Mesenchymal stem cell (in vitro differentiated cells and primary cell): ENCODE measurements around the gene BRME1.
A peak's percentile ranks its signal among the peaks of the same experiment; 100 is the strongest.

Experiments used
- DNase-seq: peaks from one replicate; pipeline ENCODE4 v3.0.0-alpha.2; 2013
- H2AFZ ChIP-seq: one replicate; pipeline ENCODE4 v1.6.1; 2013; ENCODE audit warnings: low read depth, mild to moderate bottlenecking, control low read depth, inconsistent platforms, low read length, moderate library complexity
- H2AK5ac ChIP-seq: 2 replicates; pipeline ENCODE4 v1.6.1; 2013; ENCODE audit warnings: low read length, moderate library complexity, mild to moderate bottlenecking, inconsistent platforms; ENCODE audit not compliant: severe bottlenecking
- H2BK120ac ChIP-seq: one replicate; pipeline ENCODE4 v1.6.1; 2013; ENCODE audit warnings: low read depth, mild to moderate bottlenecking, inconsistent platforms, low read length, moderate library complexity
- H2BK12ac ChIP-seq, 2 experiments: one replicate each; pipeline ENCODE4 v1.6.1; 2013; ENCODE audit warnings: inconsistent platforms in 2 of 2, low read length in 2 of 2, mild to moderate bottlenecking in 2 of 2, moderate library complexity in 2 of 2, control low read depth in 1 of 2
- H2BK15ac ChIP-seq: one replicate; pipeline ENCODE4 v1.6.1; 2013; ENCODE audit warnings: mild to moderate bottlenecking, low read depth, inconsistent platforms; ENCODE audit not compliant: poor library complexity, severe bottlenecking
- H2BK5ac ChIP-seq: 2 replicates; pipeline ENCODE4 v1.6.1; 2013; ENCODE audit warnings: low read depth, mild to moderate bottlenecking, low read length, control low read depth, inconsistent platforms; ENCODE audit not compliant: poor library complexity, severe bottlenecking
- H3K14ac ChIP-seq, 2 experiments: one replicate each; pipeline ENCODE4 v1.6.1; 2013; ENCODE audit warnings: inconsistent platforms in 2 of 2, low read length in 2 of 2, control low read depth in 1 of 2, mild to moderate bottlenecking in 1 of 2, moderate library complexity in 1 of 2
- H3K18ac ChIP-seq, 2 experiments: one replicate each; pipeline ENCODE4 v1.6.1; 2013; ENCODE audit warnings: inconsistent platforms in 2 of 2, low read length in 2 of 2, control low read depth in 1 of 2, low read depth in 1 of 2, mild to moderate bottlenecking in 1 of 2
- H3K23ac ChIP-seq, 2 experiments: one replicate each; pipeline ENCODE4 v1.6.1; 2013; ENCODE audit warnings: inconsistent platforms in 2 of 2, low read length in 2 of 2, mild to moderate bottlenecking in 2 of 2, moderate library complexity in 2 of 2, control low read depth in 1 of 2
- H3K27ac ChIP-seq: 2 replicates; pipeline ENCODE4 v1.5.1; 2013; ENCODE audit warnings: mild to moderate bottlenecking, moderate library complexity, low read length, control low read depth, inconsistent platforms; ENCODE audit not compliant: poor library complexity, severe bottlenecking
- H3K27me3 ChIP-seq, 2 experiments: 2 replicates each; pipeline versions ENCODE4 v1.6.1 to v1.7.0; 2013; ENCODE audit warnings: low read length in 2 of 2, mild to moderate bottlenecking in 2 of 2, moderate library complexity in 2 of 2, control low read depth in 1 of 2, inconsistent platforms in 1 of 2; ENCODE audit not compliant: control insufficient read depth in 1 of 2, insufficient read depth in 1 of 2
- H3K36me3 ChIP-seq, 2 experiments: 2 replicates each; pipeline versions ENCODE4 v1.6.1 to v1.7.0; 2013; ENCODE audit warnings: low read length in 2 of 2, control low read depth in 1 of 2, inconsistent platforms in 1 of 2, low read depth in 1 of 2, mild to moderate bottlenecking in 1 of 2; ENCODE audit not compliant: insufficient read depth in 2 of 2, control insufficient read depth in 1 of 2
- H3K4ac ChIP-seq, 2 experiments: one replicate each; pipeline ENCODE4 v1.6.1; 2013; ENCODE audit warnings: inconsistent platforms in 2 of 2, low read length in 2 of 2, mild to moderate bottlenecking in 2 of 2, moderate library complexity in 2 of 2, control low read depth in 1 of 2, low read depth in 1 of 2
- H3K4me1 ChIP-seq: 2 replicates; pipeline ENCODE4 v1.6.1; 2013; ENCODE audit warnings: low read depth, low read length, control low read depth; ENCODE audit not compliant: control insufficient read depth, insufficient read depth
- H3K4me2 ChIP-seq: 2 replicates; pipeline ENCODE4 v1.6.1; 2013; ENCODE audit warnings: low read length, mild to moderate bottlenecking, inconsistent platforms; ENCODE audit not compliant: poor library complexity, severe bottlenecking
- H3K4me3 ChIP-seq, 2 experiments: 2 replicates each; pipeline versions ENCODE4 v1.5.1 to v1.7.0; 2013; ENCODE audit warnings: low read length in 2 of 2, mild to moderate bottlenecking in 2 of 2, control low read depth in 1 of 2, low read depth in 1 of 2; ENCODE audit not compliant: insufficient read depth in 1 of 2
- H3K79me1 ChIP-seq: replicated peaks from 2 replicates; pipeline ENCODE4 v1.6.1; 2013; ENCODE audit warnings: mild to moderate bottlenecking, control low read depth, low read length, inconsistent platforms; ENCODE audit not compliant: poor library complexity, severe bottlenecking
- H3K9ac ChIP-seq: 2 replicates; pipeline ENCODE4 v1.7.0; 2013; ENCODE audit warnings: mild to moderate bottlenecking, low read length, moderate library complexity
- H3K9me3 ChIP-seq: 2 replicates; pipeline ENCODE4 v1.7.0; 2013; ENCODE audit warnings: mild to moderate bottlenecking, low read length; ENCODE audit not compliant: control insufficient read depth
- H4K8ac ChIP-seq: one replicate; pipeline ENCODE4 v1.6.1; 2013; ENCODE audit warnings: inconsistent platforms, mild to moderate bottlenecking, low read length, moderate library complexity
- H4K91ac ChIP-seq: one replicate; pipeline ENCODE4 v1.6.1; 2013; ENCODE audit warnings: mild to moderate bottlenecking, low read length, inconsistent platforms
- WGBS: methylation state at CpG from one replicate; pipeline ENCODE4 v1.1.7; 2013; ENCODE audit warnings: mixed read lengths; 5-methylcytosine and 5-hydroxymethylcytosine counted together

Gene BRME1

DNA sequence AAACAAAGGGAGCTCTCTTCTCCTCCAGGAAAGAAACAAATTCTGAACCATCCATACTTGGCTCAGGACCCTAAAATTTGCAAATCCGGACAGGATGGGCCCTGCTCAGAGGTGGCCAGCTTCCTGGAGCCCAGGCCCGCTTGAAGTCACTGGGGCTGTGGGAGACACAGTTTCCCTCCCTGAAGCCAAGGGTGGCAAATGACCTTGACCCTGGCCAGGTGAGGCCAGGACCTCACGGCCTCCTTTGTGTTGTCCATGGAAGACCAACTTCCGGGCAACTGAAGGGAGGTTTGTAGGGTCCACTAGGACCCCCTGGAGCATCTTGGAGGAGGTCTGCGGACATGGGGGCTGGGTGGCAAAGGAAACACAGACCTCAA, 23.5 kb downstream of the BRME1 start:
- Histone ChIP-seq H4K8ac (no peak overlapping the region), H3K4me2 (no peak overlapping the region), H3K18ac (no peak overlapping the region), H3K79me1 (no peaks in the 10 kb centered on the region), H2BK5ac (no peak overlapping the region), H3K36me3 (peaks cover 0 to 2% of the 10 kb centered on the region in 2 experiments), H3K4me1 (peaks cover 24% of the 10 kb centered on the region), H2BK12ac (peak overlapping the region in 1 of 2 experiments; percentile 42), H3K23ac (no peak overlapping the region), H3K9me3 (no peaks in the 10 kb centered on the region), H2BK120ac (no peak overlapping the region), H2AK5ac (peak overlapping the region; percentile 34), H3K14ac (no peak overlapping the region), H3K4ac (no peak overlapping the region), H4K91ac (no peak overlapping the region), H3K4me3 (no peak overlapping the region), H3K27me3 (peaks cover 0 to 21% of the 10 kb centered on the region in 2 experiments), H2BK15ac (no peak overlapping the region), H3K27ac (no peak overlapping the region), H3K9ac (peak overlapping the region; percentile 50), H2AFZ (no peak overlapping the region)
- WGBS: 90% methylated on average over 5 of the region's 5 CpGs
- DNase-seq: no peak

DNA sequence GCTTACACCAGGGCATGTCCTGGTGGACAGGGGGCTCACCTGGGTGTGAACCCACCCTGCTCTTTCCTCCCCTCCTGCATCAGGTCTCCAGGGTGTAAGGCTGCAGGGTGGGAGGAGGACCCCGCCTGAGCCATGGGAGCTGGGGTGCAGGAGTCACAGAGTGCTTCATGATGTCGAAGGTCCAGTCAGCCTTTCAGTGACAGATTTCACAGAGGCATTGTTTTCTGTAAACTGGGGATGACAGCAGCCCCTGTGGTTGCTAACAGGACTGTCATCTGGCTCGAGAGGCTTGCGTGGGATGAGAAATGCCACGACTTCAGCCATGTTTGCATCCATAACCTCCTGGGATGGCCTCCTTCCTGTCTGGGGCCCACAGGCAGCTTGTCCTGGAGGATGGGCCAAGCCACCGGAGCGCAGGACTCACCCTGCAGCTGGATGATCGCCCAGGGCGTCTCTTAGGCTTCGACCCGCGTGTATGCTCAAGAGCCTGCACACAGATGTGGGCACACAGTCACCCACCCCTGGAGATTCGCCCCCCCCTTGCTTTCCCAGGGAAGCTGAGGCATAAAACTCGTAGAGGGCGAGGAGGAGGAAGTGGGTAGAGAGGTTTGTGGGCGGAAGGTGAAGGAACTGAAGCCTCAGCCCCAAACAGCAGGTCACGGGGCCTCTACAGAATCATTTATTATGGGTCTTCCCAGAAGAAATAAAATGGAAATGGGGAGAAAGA, 24.1 kb downstream of the BRME1 start:
- peaks cover 24% of the 10 kb centered on the region for H3K4me1 ChIP-seq
- peak overlapping the region; percentile 57 for H2AFZ ChIP-seq
- H3K4me2 ChIP-seq: peak overlapping the region; percentile 11
- no peak overlapping the region for H3K4me3 ChIP-seq
- H2BK12ac ChIP-seq: peak overlapping the region in 1 of 2 experiments; percentile 57
- peak overlapping the region; percentile 34 to 85 for H3K4ac ChIP-seq
- WGBS: 74% methylated on average over 16 of the region's 17 CpGs
- H3K18ac ChIP-seq: peak overlapping the region; percentile 68 to 91
- H3K14ac ChIP-seq: peak overlapping the region in 1 of 2 experiments; percentile 90
- peak; percentile 34 for DNase-seq
- peak overlapping the region; percentile 35 for H3K27ac ChIP-seq
- no peak overlapping the region for H2BK5ac ChIP-seq
- H3K9ac ChIP-seq: peak overlapping the region; percentile 50
- H3K27me3 ChIP-seq: peaks cover 3 to 24% of the 10 kb centered on the region in 2 experiments
- H4K91ac ChIP-seq: peak overlapping the region; percentile 99
- peaks cover 0 to 2% of the 10 kb centered on the region in 2 experiments for H3K36me3 ChIP-seq
- no peaks in the 10 kb centered on the region for H3K9me3 ChIP-seq
- H2BK120ac ChIP-seq: peak overlapping the region; percentile 86
- H3K23ac ChIP-seq: no peak overlapping the region
- H4K8ac ChIP-seq: peak overlapping the region; percentile 99
- no peaks in the 10 kb centered on the region for H3K79me1 ChIP-seq
- peak overlapping the region; percentile 76 for H2AK5ac ChIP-seq
- peak overlapping the region; percentile 94 for H2BK15ac ChIP-seq

DNA sequence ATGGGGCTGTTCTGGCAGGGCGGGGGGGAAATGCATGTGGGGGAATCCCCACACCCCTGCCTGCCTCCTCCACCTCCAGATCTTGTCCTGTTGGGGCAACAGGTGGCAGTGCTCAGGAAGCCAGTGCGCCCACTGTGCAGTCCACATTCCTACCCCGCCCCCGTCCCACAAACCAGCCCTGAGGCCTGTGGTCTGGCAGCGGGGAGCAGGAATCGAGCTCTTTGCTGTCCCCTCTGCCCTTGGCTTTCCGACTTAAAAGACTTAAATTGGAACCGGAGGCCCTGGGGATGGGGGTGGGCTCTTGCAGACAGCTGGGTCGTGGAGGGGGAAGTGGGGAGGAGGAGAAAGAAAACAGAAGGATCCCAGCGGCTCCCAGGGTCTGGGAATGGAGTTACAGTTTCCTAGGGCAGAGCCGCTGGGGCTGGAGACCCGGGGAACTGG, 24.6 kb downstream of the BRME1 start:
- Histone ChIP-seq H3K4me3 (no peak overlapping the region), H3K23ac (no peak overlapping the region), H3K79me1 (no peaks in the 10 kb centered on the region), H4K8ac (peak overlapping the region; percentile 99), H3K4me1 (peaks cover 24% of the 10 kb centered on the region), H2BK5ac (no peak overlapping the region), H3K4ac (peak overlapping the region in 1 of 2 experiments; percentile 85), H3K27me3 (peaks cover 4 to 30% of the 10 kb centered on the region in 2 experiments), H3K18ac (peak overlapping the region; percentile 58 to 91), H2AK5ac (peak overlapping the region; percentile 76), H2BK120ac (peak overlapping the region; percentile 86), H3K9ac (peak overlapping the region; percentile 50), H3K4me2 (peak overlapping the region; percentile 35), H4K91ac (peak overlapping the region; percentile 99), H2BK15ac (peak overlapping the region; percentile 94), H3K9me3 (no peaks in the 10 kb centered on the region), H3K14ac (no peak overlapping the region), H2AFZ (no peak overlapping the region), H3K36me3 (peaks cover 0 to 2% of the 10 kb centered on the region in 2 experiments), H2BK12ac (peak overlapping the region; percentile 57 to 93), H3K27ac (peak overlapping the region; percentile 35)
- WGBS: 45% methylated on average over 12 of the region's 12 CpGs
- peak; percentile 45 for DNase-seq
